ENCODE data around the gene POLR1D.

GRCh38 chr13:27600711-27601110 is 21.0 kb upstream of the POLR1D start:
- TF ChIP-seq CTCF (IDR thresholded peaks at IDR 0.05) (no peak), ZFX (IDR thresholded peaks at IDR 0.05; ENCODE audit: borderline replicate concordance) (no peak)
